Measurements from ENCODE around the gene NUDT21.
"Not testable (repeated sequence)": the region's sequence is repeated elsewhere in the genome, so short reads cannot be mapped to it uniquely, and the experiment has no call there.

Gene NUDT21

GRCh38 chr16:56415875-56416274, 35.3 kb downstream of the NUDT21 start:
- no peak for DNase-seq

GRCh38 chr16:56414366-56414765, 36.8 kb downstream of the NUDT21 start:
- DNase-seq = no peak

- DNase-seq = no peak
Measured at GRCh38 chr16:56413381-56413780, 37.8 kb downstream of the NUDT21 start.

- DNase-seq = no peak
Measured at GRCh38 chr16:56411624-56412023, 39.5 kb downstream of the NUDT21 start.

GRCh38 chr16:56411123-56411522, 40.0 kb downstream of the NUDT21 start:
- no peak for DNase-seq

GRCh38 chr16:56409195-56409594, 41.9 kb downstream of the NUDT21 start:
- DNase-seq = no peak

GRCh38 chr16:56408379-56409098, 42.6 kb downstream of the NUDT21 start:
- DNase-seq = no peak

GRCh38 chr16:56405977-56406672, 45.0 kb downstream of the NUDT21 start:
- no peak for DNase-seq

- no peak for DNase-seq
Measured at GRCh38 chr16:56401482-56401881, 49.6 kb downstream of the NUDT21 start.

GRCh38 chr16:56400458-56400857, 50.7 kb downstream of the NUDT21 start:
- no peak for DNase-seq

- no peak for DNase-seq
Measured at GRCh38 chr16:56399486-56399885, 51.6 kb downstream of the NUDT21 start.

- no peak for DNase-seq
Measured at GRCh38 chr16:56399047-56399446, 52.1 kb downstream of the NUDT21 start.

GRCh38 chr16:56396724-56397123, 54.4 kb downstream of the NUDT21 start:
- not testable (repeated sequence) for DNase-seq

GRCh38 chr16:56389554-56389953, 61.6 kb downstream of the NUDT21 start:
- DNase-seq = no peak

GRCh38 chr16:56388209-56388608, 62.9 kb downstream of the NUDT21 start:
- no peak for DNase-seq

- DNase-seq = no peak
Measured at GRCh38 chr16:56387396-56387795, 63.7 kb downstream of the NUDT21 start.

- DNase-seq = no peak
Measured at GRCh38 chr16:56384074-56384721, 66.9 kb downstream of the NUDT21 start.

GRCh38 chr16:56382901-56383355, 68.2 kb downstream of the NUDT21 start:
- DNase-seq = no peak

GRCh38 chr16:56382459-56382858, 68.7 kb downstream of the NUDT21 start:
- no peak for DNase-seq

GRCh38 chr16:56380778-56381485, 70.2 kb downstream of the NUDT21 start:
- not testable (repeated sequence) for DNase-seq
